ENCODE results near the gene TMEM151B. TPM values are rescaled to one million over a fixed set of nuclear protein-coding genes. Genes with fewer than 3 reads are reported as not detected.
A peak's percentile ranks its signal among the peaks of the same experiment; 100 is the strongest.

TMEM151B gene
- total RNA-seq, 1 experiment from 2014 or later: not detected

GRCh38 chr6:44232676-44233566, 37.3 kb upstream of the TMEM151B start:
- no peak for DNase-seq (ENCODE audit: extremely low read depth, low read depth)

GRCh38 chr6:44233567-44234100, 36.6 kb upstream of the TMEM151B start:
- no peak for DNase-seq (ENCODE audit: extremely low read depth, low read depth)

DNA sequence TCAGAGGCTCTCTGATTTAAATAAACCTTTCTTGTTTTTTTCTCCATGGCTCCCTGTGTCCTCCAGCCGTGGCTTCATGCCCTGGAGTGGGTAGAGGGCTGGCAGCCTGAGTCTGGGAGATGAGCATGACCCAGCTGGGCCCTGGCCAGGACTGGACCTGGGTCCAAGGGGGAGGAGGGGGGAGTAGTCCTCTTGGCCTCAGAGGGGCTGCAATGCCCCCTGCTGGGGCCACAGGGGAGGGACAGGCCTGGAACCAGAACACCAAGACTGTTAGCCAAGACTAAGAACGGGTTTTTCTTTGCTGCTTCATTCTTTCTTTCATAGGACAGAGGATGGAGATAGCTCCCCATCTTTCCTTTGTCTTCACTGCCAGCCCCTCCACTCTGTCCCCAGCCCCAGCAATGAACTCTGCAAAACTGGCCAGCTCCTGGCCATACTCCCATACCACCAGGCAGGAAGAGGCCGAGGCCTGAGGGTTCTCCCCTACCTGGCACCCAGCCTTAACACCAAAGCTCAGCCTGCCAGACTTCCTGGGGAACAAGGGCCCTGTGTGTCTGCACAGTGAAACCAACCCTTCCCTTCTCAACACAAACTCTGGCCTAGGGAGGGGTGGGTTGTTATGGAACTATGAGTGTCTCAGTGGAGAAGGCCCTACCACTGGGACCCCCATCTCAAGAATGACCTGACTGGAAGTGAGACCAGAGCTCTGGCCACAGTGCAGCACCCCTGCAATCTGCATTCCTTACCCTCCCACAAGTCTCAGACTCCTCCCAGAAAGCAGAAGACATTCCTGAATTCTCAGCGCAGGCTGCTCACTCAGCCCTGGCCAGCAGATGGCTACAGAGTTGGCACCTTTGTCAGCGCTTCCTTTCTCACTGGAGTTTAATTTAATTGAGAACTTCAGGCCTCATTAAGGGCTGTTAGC, 35.9 kb upstream of the TMEM151B start:
- no peak for DNase-seq (ENCODE audit: extremely low read depth, low read depth)

GRCh38 chr6:44235269-44235668, 35.0 kb upstream of the TMEM151B start:
- DNase-seq (ENCODE audit: extremely low read depth, low read depth): no peak

DNA sequence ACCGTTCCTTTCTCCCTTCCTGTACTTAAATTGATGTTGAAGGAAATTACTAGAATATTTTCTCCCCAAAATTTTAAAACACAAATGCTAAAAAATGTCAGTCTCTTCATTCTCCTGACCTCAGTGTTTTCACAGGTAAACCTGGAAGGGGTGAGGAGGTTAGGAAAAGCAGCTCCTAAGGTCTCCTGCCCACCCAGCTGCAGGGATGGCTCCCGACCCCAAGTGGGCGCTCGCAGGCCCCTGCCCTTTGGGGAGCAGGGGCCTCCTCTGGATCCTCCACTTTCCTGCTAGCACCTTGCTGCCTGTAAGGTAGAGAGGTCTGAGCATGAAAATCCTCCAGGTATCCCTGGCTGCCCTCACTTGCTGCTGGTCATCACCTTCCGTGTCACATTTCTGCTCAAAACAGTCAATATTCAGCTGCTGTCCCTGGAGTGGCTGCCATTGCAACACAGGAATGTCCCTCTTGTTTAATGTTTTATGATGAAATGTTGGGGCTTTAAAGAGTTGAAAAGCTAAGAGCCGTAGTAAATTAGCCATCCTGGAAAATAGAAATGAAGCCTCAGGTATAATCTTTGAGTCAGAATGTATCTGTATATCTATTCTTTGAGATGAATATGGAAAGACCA, 34.2 kb upstream of the TMEM151B start:
- DNase-seq (ENCODE audit: extremely low read depth, low read depth): no peak

- peak; percentile 90 for DNase-seq (ENCODE audit: extremely low read depth, low read depth)
Measured at GRCh38 chr6:44237021-44237812, 33.0 kb upstream of the TMEM151B start.

DNA sequence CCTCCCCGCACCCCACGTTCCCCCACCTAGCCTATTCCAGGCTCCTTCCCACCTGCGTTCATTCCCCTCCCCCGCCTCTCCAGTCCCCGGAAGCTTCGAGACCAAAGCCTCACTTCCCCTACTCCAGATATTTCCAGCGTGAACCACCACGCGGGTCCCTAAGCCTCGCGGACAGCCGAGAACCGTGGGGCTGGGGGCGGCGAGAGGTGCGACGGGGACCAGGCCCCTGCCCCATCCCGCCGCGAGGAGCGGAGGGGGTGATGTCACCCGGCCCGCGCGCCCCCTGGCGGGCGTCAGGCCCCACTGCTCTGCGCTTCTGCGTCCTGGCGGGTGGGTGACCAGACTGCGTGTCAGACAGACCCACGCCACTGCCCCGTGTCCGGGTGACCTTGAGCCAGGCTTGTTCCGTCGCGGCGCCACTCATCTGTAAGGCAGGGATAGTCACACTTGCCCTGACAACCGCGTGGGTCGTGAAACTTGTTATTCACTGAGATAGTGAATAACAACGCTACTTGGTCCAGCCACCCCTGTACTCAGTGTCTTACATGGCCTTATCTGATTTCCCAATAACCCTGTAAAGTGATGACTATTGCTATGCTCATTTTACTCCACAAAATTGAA, 32.3 kb upstream of the TMEM151B start:
- no peak for DNase-seq (ENCODE audit: extremely low read depth, low read depth)

DNA sequence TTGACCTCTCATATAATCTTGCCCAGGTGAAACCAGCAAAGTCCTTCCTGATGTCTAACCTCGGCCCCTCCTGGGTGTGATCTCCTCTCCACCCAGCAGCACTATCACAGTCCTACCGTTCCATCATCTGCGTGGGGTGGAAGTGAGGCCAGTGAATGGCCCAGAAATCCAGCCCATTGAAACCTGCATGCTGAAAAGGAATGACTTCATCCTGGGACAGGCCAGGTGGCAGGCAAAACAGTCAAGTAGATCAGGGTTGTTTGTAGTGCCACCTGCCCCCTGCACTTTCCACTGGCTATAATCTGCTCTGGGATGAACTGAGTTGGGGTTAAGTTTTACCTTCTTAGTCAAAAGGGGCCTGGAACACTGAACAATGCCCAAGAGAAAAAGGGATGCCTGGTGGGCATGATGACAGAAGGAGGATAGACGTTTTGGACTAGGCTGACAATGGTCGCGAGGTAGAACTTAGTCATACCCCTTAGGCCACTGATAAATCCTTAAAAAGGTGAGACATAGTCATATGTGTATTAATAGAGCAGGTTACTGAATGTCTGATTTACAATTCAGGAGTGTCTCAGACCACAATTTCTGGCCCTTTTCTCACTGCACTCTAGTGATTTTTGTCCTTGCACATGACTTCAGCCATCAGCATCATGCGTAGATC, 31.4 kb upstream of the TMEM151B start:
- DNase-seq (ENCODE audit: extremely low read depth, low read depth): no peak

DNA sequence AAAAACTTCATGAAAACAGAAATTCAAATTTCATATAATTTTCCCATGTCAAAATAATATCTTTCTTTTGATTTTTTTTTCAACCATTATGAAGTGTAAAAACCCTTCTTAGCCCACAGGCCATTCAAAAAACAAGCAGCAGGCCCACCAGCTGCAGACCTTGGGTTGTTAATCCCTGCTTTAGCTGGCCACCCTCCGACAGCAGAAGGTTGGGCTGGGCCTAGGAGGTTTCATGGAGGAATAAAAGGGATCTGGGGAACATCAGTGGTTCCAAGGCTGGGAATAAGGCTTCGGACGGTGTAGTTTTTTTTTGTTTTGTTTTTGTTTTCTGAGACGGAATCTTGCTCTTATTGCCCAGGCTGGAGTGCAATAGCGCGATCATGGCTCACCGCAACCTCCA, 26.9 kb upstream of the TMEM151B start:
- no peak for DNase-seq (ENCODE audit: extremely low read depth, low read depth)

GRCh38 chr6:44245391-44245911, 24.8 kb upstream of the TMEM151B start:
- DNase-seq (ENCODE audit: extremely low read depth, low read depth): no peak

- no peak for DNase-seq (ENCODE audit: extremely low read depth, low read depth)
Measured at GRCh38 chr6:44245912-44246662, 24.2 kb upstream of the TMEM151B start.

GRCh38 chr6:44246663-44247337, 23.4 kb upstream of the TMEM151B start, which contains the start of gene HSP90AB1:
HSP90AB1 (plus strand) TSS chr6:44247101; CDS start chr6:44248630, 1,529 bp downstream.
- DNase-seq (ENCODE audit: extremely low read depth, low read depth): peak; percentile 94

DNA sequence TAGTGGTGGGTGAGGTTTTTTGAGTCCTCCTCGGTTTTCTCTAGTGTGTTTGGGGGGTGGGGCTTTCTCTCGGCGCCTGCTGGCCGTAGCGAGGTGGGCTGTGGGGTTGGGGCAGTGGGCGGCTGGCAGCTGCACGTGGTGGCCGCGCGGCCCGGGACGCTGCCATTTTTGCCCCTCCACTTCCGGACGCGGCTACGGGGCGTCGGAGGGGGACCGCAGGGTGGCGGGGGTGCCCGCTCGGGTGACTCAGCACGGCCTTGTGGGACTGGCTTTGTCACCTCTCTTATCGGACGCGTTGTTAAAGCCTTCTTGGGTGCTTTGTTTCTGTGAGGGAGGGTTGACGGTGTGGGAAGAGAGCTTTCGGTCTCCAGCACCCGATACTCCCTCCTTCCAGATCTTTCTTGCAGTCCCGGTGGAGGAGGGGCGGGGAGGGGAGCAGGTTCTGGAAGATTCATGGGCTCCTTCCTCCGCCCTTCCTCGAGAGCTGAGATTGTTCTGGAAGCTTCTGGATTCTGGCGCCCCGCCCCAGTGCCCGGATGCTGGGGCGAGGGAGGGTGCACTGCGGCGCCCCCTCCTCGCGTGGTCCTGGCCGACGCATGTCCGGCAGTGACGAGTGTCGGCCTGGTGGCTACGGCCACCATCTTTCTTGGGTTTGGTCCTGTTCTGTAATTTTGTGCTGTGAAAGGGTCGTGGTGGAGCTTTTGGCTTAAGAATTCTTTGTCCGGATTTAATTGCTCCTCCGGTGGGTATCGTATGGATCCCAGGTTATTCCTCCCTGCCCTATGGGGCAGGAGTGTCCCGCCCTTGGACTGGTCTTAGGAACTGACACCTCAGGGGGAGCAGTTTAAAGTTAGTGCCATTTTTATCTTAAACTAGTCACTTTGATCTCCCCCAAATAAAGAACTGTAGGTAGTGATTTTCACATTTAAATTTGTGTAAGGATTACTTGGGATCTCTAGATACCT, 22.6 kb upstream of the TMEM151B start:
- no peak for DNase-seq (ENCODE audit: extremely low read depth, low read depth)

DNA sequence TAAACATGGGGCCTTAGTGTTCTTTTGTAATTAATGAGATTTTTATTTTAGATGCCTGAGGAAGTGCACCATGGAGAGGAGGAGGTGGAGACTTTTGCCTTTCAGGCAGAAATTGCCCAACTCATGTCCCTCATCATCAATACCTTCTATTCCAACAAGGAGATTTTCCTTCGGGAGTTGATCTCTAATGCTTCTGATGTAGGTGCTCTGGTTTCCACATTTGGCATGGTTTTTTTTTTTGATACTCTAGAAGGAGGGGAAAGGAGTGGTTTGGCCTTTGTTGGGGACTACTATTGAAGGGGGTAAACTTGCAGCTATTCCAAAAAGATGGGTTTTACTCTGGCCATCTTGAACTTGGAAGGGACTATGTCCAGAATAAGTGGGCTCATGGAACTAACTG, 21.7 kb upstream of the TMEM151B start:
- DNase-seq (ENCODE audit: extremely low read depth, low read depth): no peak

DNA sequence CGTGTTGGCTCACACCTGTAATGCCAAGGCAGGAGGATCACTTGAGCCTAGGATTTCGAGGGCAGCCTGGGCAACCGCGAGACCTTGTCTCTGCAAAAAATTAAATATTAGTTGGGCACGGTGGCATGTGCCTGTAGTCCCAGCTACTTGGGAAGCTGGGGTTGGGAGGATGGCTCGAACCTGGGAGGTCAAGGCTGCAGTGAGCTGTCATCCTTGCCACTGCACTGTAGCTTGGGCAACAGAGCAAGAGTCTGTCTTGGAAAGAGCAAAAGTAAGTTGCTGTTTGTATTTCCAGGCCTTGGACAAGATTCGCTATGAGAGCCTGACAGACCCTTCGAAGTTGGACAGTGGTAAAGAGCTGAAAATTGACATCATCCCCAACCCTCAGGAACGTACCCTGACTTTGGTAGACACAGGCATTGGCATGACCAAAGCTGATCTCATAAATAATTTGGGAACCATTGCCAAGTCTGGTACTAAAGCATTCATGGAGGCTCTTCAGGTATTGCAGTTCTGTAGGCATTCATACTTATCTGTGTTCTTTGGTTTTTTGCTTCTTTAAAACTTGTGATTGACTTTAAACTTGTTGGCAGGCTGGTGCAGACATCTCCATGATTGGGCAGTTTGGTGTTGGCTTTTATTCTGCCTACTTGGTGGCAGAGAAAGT, 21.0 kb upstream of the TMEM151B start:
- DNase-seq (ENCODE audit: extremely low read depth, low read depth): no peak

All from NCI-H460 (cell line).